A172 (cell line): ENCODE results near the gene PPP1R3E. TPM values are rescaled to one million over a fixed set of nuclear protein-coding genes. Genes with fewer than 3 reads are reported as not detected.

ENCODE experiments used
- DNase-seq: peaks from one replicate; pipeline ENCODE4 v3.0.0-alpha.2; 2015; ENCODE audit warnings: low spot score
- total RNA-seq: library from RNA; depleted of rRNA; stranded (reverse); fragments of >200 nt; shearing (Covaris generic); gene quantifications from 2 replicates; pipeline ENCODE4 v1.2.3, GENCODE V29; 2014

Gene PPP1R3E
- total RNA-seq, 1 experiment from 2014 or later, result 1.4 TPM

GRCh38 chr14:23322568-23323517 lies 20.2 kb upstream of the PPP1R3E start:
- no peak for DNase-seq

DNA sequence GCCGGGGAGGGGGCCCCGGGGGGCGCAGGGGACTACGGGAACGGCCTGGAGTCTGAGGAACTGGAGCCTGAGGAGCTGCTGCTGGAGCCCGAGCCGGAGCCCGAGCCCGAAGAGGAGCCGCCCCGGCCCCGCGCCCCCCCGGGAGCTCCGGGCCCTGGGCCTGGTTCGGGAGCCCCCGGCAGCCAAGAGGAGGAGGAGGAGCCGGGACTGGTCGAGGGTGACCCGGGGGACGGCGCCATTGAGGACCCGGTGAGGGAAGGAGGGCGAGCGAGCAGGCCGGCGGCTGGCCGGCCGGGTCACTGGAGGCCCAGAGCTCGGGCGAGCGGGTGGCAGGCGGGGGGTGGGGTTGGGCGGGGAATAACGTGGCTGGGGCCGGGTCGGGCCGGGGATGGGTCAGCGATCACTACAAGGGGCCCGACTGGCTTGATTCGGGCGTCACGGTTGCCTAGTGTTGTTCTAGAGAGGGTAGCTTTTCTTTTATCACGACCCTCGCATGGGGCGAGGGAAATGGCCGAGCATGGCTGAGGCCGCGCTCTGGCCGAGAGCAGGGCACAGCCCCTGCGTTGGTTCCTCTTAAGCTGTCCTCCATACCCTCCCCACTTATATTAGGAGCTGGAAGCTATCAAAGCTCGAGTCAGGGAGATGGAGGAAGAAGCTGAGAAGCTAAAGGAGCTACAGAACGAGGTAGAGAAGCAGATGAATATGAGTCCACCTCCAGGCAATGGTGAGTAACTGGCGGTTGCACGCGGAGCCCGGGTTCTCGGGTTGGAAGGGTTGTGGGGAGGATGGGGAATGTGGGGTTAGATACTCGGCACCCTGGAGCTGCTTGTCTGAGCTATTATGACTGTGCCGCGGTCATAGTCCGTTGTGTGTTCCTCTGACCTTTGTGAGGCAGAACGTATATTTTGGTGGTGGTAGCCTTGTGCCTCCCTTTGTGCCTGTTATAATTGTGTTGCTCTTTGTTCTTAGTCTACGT lies 19.2 kb upstream of the PPP1R3E start:
- peak; percentile 6 for DNase-seq

DNA sequence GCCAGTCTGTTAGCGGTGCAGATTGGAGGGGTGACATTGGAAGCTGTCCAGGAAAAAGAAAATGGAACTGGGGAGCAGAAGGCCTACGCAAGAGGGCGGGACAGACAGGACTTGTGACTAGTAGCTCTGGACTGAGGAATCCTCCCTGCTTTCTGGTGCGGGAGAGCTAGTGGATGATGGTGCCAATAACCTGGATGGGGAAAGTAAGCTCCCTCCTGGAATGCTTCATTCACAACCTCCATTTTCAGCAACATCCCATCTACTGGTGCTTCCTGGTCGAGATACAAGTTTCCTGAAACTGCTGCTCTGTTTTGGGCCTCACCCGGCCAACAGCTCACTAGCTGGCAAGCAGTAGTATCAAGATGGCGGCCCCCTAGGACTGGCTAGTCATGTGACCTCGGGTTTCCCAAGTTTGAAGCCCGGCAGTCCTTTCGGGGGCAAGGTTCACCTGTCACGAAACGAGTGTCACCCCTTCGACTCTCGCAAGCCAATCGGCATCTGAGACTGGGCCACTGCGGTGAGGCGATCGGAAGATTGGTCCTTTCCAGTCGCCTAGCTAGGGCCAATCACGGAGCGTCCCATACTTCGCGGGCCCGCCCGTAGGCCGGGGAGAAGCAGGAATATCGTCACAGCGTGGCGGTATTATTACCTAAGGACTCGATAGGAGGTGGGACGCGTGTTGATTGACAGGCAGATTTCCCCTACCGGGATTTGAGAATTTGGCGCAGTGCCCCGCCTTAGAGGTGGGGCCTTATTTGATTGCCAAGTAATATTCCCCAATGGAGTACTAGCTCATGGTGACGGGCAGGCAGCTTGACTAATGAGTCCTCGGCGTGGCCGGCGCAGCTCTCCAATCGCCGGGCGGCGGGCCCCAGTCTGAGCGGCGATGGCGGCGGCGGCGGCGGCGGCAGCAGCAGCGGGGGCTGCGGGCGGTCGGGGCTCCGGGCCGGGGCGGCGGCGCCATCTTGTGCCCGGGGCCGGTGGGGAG lies 18.2 kb upstream of the PPP1R3E start, which contains the start of gene PABPN1:
PABPN1 (plus strand) TSS at position 874 of the 988 bp plus-strand sequence; CDS start at position 887, 13 bp downstream.
- DNase-seq, result peak; percentile 97

GRCh38 chr14:23319746-23320583 lies 17.3 kb upstream of the PPP1R3E start:
- no peak for DNase-seq

- no peak for DNase-seq
Observed at GRCh38 chr14:23316300-23316699, 13.6 kb upstream of the PPP1R3E start.

- no peak for DNase-seq
Observed at GRCh38 chr14:23310546-23310945, 7.9 kb upstream of the PPP1R3E start.

GRCh38 chr14:23308721-23309445 lies 6.2 kb upstream of the PPP1R3E start:
- DNase-seq, result no peak

DNA sequence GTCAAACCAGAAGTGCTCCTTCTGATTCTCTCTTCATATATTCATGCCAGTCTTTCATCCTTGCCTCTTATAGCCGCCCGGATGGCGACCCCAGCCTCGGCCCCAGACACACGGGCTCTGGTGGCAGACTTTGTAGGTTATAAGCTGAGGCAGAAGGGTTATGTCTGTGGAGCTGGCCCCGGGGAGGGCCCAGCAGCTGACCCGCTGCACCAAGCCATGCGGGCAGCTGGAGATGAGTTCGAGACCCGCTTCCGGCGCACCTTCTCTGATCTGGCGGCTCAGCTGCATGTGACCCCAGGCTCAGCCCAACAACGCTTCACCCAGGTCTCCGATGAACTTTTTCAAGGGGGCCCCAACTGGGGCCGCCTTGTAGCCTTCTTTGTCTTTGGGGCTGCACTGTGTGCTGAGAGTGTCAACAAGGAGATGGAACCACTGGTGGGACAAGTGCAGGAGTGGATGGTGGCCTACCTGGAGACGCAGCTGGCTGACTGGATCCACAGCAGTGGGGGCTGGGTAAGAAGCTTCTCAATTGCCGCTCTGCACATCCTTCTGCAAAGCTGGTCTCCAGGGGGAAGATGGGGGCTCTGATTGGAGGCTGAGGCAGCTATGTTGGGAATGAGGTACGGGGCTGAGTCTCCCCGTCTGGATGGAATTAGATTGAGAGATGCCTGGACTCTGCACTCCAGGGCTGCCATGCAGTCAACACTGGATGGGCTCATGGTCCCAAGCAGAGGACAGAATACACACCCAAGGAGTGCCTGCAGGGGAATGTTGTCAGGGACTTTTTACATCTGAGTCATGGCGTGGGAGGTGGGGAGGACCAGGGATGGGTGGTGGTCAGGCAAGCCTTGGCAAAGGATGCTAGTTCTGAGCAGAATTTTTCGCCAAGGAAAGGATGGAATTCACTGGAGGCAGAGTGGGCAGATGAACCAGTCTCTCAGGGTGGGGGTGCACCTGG lies 5.3 kb upstream of the PPP1R3E start:
- DNase-seq, result peak; percentile 8

DNA sequence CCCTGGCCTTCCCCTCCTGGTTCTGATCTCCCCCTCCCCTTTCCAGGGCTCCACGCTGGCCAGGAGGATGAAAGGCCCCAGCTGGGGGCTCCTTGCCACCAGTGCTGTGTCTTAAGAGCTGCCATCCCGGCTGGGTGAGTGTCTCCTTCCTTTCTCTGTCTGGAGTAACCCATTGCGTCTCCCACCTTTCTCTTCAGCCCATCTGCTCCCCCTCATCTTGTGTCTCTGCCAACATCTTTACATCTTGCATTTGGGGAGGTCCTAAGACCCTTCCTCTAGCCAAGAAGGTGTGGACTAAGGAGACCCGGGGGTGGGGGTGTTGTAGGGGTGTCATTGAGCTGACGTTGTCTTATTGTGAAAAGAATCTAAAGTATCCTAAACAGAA lies 4.5 kb upstream of the PPP1R3E start:
- no peak for DNase-seq

GRCh38 chr14:23306412-23307145 lies 3.9 kb upstream of the PPP1R3E start, which contains the start of gene BCL2L2:
TSS of gene BCL2L2 (plus strand) at chr14:23306833. CDS start at chr14:23307768, 935 bp downstream.
- DNase-seq, result peak; percentile 78

DNA sequence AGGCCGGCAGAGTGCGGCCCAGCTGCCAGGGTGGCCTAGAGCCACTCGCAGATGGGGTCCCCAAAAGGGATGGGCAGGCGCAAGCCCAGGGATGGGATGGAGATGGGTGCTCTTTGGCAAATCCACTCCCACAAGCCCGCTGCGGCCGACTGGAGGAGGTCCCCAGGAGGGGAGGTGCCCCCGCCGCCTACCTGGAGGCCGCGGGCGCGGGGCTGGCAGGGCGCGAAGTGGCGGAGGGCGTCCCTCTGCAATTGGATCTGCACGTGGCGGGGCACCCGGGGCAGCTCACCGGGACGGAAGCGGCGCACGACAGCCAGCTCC lies 730 bp downstream of the PPP1R3E start:
- DNase-seq, result no peak

GRCh38 chr14:23301288-23301968 lies 1.2 kb downstream of the PPP1R3E start:
- DNase-seq, result peak; percentile 88

DNA sequence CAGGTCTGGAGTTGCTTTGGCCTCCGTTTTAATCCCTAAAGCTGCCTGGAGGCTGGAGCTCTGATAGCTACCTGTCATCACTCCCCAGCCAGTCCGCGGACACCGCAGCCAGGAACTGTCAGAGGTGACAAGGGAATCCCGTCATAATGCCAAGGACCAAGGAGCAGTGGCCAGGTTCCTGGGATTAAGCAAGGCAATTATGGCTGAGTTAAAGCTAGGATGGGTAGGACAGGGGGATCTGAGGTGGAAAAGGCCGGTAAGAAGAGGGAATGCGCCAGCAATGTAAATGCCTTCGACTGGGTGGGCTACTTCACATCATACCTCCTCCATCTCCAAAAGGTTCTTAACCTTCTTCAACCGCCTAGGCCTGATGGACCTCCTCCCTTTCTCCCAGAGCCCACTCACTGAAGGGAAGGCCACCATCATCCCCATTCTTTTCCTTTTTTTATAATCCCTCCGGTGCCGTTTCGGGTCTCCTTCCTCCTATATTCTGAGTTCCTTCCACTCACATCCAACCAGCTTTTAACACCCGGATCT lies 1.9 kb downstream of the PPP1R3E start:
- peak; percentile 8 for DNase-seq

- no peak for DNase-seq
Observed at GRCh38 chr14:23299986-23300686, 2.5 kb downstream of the PPP1R3E start.

DNA sequence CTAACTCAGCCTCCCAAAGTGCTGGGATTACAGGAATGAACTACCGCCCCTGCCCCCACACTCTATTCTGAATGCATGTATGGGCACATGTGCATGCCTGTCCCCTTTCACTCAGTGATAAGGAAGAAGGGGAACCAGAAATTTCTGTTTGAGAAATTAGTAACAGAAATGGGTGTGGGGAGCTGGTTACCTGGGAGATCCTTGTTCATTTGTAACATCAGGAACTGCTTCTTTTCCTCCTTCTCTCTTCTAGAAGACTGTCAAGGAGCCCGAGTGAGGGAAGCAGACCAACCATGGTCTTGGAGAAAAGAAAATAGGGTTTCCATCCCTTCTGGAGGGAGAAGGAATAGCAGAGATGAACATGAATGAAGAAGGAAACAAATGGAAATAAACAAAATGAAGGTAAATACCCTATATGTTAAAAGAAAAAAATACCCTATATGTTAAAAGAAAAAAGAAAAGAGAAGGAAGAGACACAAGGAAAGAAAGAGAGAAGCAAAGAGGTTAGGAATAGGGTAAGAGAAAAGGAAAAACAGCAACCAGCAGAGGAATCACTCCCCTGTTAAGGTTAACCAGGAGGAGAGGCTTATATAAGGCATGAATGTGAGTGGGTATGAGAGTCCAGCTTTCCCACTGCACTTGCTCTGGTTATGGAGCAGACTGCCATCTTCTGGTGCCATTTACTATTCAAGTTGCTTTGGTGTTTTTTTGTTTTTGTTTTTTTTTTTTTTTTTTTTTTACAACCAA lies 3.3 kb downstream of the PPP1R3E start:
- DNase-seq, result peak; percentile 27
